Measurements from ENCODE around the gene MAPKAP1.

GRCh38 chr9:125447202-125447802 lies 259.7 kb downstream of the MAPKAP1 start:
- TF ChIP-seq CTCF (IDR thresholded peaks at IDR 0.05): no peak
- no peak for TF ChIP-seq POLR2A (IDR thresholded peaks at IDR 0.05)

All from stomach (tissue), 4 donors.